ENCODE data around the gene PTPRF.

GRCh38 chr1:43573066-43573800 lies 42.5 kb downstream of the PTPRF start:
- no peak for TF ChIP-seq GATA3 (IDR thresholded peaks at IDR 0.05; ENCODE audit: low read depth, low read length)
- TF ChIP-seq GATA2 (IDR thresholded peaks at IDR 0.05; ENCODE audit: low read depth, low read length) = no peak

Data from SH-SY5Y (cell line).